Heart left ventricle (tissue), 16 donors: ENCODE data around the gene FAM171A2. TPM values are rescaled to one million over a fixed set of nuclear protein-coding genes. Genes with fewer than 3 reads are reported as not detected.

ENCODE experiments used
- ATAC-seq, 4 donors: fragments of 200-7000 bp; cut with Tn5 transposase; one replicate each; pipeline ENCODE4 v1.9.1; 2020 to 2022; ENCODE audit warnings: moderate library complexity in 4 of 4, mild to moderate bottlenecking in 3 of 4, moderate number of reproducible peaks in 1 of 4
- DNase-seq, 5 donors: peaks; one replicate each; pipeline ENCODE4 v3.0.0-alpha.2; 2020
- H3K27ac ChIP-seq, 12 donors: fragments of 200-600 bp; sonication (generic) in 4 of 12; one replicate each; pipeline versions ENCODE4 v1.5.0 to v1.8.0; 2016 to 2022; ENCODE audit warnings: mild to moderate bottlenecking in 2 of 12
- H3K27me3 ChIP-seq, 9 donors: fragments of 200-600 bp; sonication (generic) in 2 of 9; one replicate each; pipeline versions ENCODE4 v1.5.1 to v1.8.0; 2016 to 2022; ENCODE audit warnings: mild to moderate bottlenecking in 3 of 9
- H3K36me3 ChIP-seq, 9 donors: fragments of 200-600 bp; sonication (generic) in 2 of 9; one replicate each; pipeline versions ENCODE4 v1.5.0 to v1.8.0; 2018 to 2022; ENCODE audit warnings: mild to moderate bottlenecking in 2 of 9
- H3K4me1 ChIP-seq, 12 donors: fragments of 200-600 bp; sonication (generic) in 4 of 12; one replicate each; pipeline versions ENCODE4 v1.5.0 to v1.8.0; 2016 to 2022; ENCODE audit warnings: mild to moderate bottlenecking in 3 of 12
- H3K4me3 ChIP-seq, 12 donors: fragments of 200-600 bp; sonication (generic) in 4 of 12; one replicate each; pipeline versions ENCODE4 v1.5.0 to v1.8.0; 2017 to 2022; ENCODE audit warnings: mild to moderate bottlenecking in 9 of 12, moderate library complexity in 4 of 12
- H3K9me3 ChIP-seq, 12 donors: fragments of 200-600 bp; sonication (generic) in 4 of 12; one replicate each; pipeline versions ENCODE4 v1.5.0 to v1.8.0; 2016 to 2022; ENCODE audit warnings: mild to moderate bottlenecking in 1 of 12
- POLR2A ChIP-seq, 2 donors: fragments of 450-650 bp; IDR thresholded peaks; one replicate each; pipeline ENCODE4 v1.6.1; 2017; ENCODE audit warnings: antibody characterized with exemption in 2 of 2, mild to moderate bottlenecking in 2 of 2, moderate library complexity in 2 of 2
- WGBS, 4 donors: extraction: QIAGEN DNeasy Blood & Tissue Kit in 2 of 4; methylation state at CpG; one replicate each; pipeline versions ENCODE4 v1.1.5 to v1.1.7; 2013 to 2018; 5-methylcytosine and 5-hydroxymethylcytosine counted together
- intact Hi-C, 10 donors: fragments of 100-400 bp; cut with DNase I; formaldehyde crosslinking; loops; one replicate each; pipeline versions ENCODE4 v1.11.1 to v1.14.2; 2022
- polyA plus RNA-seq, 2 donors: library from polyadenylated mRNA; stranded (reverse); fragments of 200-250 nt; gene quantifications; one replicate each; pipeline ENCODE4 v1.2.3, GENCODE V29; 2013
- total RNA-seq, 9 donors: library from RNA; depleted of rRNA in 2 of 9; stranded (reverse); fragments of >200 nt in 2 of 9; fragmentation: NEBNext Ultra II Directional in 3 of 9; extraction: Animal tissue kit (Norgen Biotek cat#: 25700) in 3 of 9; gene quantifications; one replicate each; pipeline versions ENCODE4 v1.1.0 to v1.2.4, GENCODE V29; 2016 to 2023
- TF ChIP-seq, protein P1 (sequence below), 12 donors: fragments of 200-600 bp; sonication (generic) in 4 of 12; IDR thresholded peaks; one replicate each; pipeline versions ENCODE4 v1.5.0 to v1.8.0; 2018 to 2022; ENCODE audit warnings: antibody characterized with exemption in 12 of 12, mild to moderate bottlenecking in 5 of 12
- donor health status: ischemic (EF 13 %, LVEDD 7.1; RV severe dilation, severe dysfunction).
- donor health status: healthy with polysubstance abuse.
- donor health status: DM: no; HTN: yes; CAD: no.
- donor health status: DM: no; HTN: no; CAD: no.
- donor health status: ischemic (EF 25% LVEDD 6.9; RV normal size, moderate dysfunction).
- donor health status: ischemic (EF 25% LVEDD 5.7; RV mildly dilated, moderate dysfunction).
- donor health status: healthy.
- donor health status: DM: yes; HTN: yes; CAD: no.
- donor health status: ischemic (EF 35%, LVEDD 5.7; RV mildly dilated, moderate dysfunction).
- donor health status: nonischemic (EF 11% LVEDD 7.7; RV severe dilation, severe dysfunction).
- donor health status: DM: yes; HTN: yes; CAD: no.
- donor health status: PGD.
- donor health status: ischemic (EF 29% LVEDD 5.4; RV normal size, mild dysfunction).
- donor health status: nonischemic (EF 23%, LVEDD 6.1; RV moderate dilation, normal function).

Gene FAM171A2
- total and polyA plus RNA-seq, 11 donors, result 0.40 to 2.1 (median 0.77) TPM

DNA sequence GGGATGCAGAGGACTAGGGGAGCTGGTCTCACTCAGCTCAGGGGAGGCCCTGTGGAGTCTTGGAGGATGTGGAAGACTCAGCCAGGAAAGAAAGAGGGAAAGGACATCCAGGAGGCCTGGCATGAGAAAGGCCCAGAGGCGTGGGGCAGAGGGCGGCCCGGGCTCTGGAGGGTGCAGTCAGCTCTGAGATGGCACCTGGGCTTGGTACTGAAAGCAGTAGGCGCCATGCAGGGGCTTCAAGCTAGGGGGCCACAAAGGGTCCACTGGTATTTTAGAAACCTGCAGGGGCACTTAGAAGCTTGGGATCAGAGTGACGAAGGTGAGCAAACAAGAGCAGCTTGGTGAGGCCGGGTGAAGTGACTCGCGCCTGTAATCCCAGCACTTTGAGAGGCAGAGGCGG, 5.6 kb downstream of the FAM171A2 start:
- WGBS, 4 donors, result 88 to 95% (median 93%) methylated on average over 9 of the region's 9 CpGs
- H3K27me3 ChIP-seq, result peaks cover 0 to 8% (median 0%) of the 10 kb centered on the region in 9 donors
- no peak for ATAC-seq
- H3K27ac ChIP-seq, result no peak overlapping the region
- no peak overlapping the region for H3K4me3 ChIP-seq
- no peaks in the 10 kb centered on the region for H3K9me3 ChIP-seq
- H3K4me1 ChIP-seq, result peaks cover 0 to 20% (median 11%) of the 10 kb centered on the region in 12 donors
- no peak for DNase-seq
- intact Hi-C loops, result no loop called here
- peaks cover 0 to 2% (median 0%) of the 10 kb centered on the region in 9 donors for H3K36me3 ChIP-seq
- TF ChIP-seq, protein P1, sequence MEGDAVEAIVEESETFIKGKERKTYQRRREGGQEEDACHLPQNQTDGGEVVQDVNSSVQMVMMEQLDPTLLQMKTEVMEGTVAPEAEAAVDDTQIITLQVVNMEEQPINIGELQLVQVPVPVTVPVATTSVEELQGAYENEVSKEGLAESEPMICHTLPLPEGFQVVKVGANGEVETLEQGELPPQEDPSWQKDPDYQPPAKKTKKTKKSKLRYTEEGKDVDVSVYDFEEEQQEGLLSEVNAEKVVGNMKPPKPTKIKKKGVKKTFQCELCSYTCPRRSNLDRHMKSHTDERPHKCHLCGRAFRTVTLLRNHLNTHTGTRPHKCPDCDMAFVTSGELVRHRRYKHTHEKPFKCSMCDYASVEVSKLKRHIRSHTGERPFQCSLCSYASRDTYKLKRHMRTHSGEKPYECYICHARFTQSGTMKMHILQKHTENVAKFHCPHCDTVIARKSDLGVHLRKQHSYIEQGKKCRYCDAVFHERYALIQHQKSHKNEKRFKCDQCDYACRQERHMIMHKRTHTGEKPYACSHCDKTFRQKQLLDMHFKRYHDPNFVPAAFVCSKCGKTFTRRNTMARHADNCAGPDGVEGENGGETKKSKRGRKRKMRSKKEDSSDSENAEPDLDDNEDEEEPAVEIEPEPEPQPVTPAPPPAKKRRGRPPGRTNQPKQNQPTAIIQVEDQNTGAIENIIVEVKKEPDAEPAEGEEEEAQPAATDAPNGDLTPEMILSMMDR (IDR thresholded peaks at IDR 0.05), result no peak
- TF ChIP-seq POLR2A (IDR thresholded peaks at IDR 0.05), result no peak

DNA sequence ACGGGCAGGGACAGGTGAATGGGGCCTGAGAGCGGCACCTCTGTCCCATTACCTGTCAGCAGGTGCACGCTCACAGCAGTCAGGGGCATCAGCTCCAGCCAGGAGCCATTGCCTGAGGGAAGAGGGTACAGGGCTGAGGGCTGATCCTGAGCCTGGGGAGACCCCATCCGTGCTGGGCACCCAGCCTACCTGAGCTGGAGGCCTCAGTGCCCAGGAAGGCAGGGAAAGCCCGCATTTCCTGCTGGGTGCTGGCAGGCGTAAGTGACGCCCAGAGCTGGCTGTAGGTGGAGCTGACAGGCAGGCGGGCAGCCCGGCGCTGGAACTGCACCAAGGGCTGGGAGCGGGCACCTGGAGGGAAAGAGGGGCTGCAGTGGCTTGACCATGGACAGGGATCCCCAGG, 7.4 kb downstream of the FAM171A2 start:
- H3K27me3 ChIP-seq, result no peaks in the 10 kb centered on the region
- intact Hi-C loops, result no loop called here
- 92 to 96% (median 93%) methylated on average over 9 to 11 of the region's 11 CpGs for WGBS, 4 donors
- H3K27ac ChIP-seq, result no peak overlapping the region
- peaks cover 0 to 20% (median 17%) of the 10 kb centered on the region in 9 donors for H3K36me3 ChIP-seq
- ATAC-seq, result no peak
- H3K4me3 ChIP-seq, result no peak overlapping the region
- H3K9me3 ChIP-seq, result no peaks in the 10 kb centered on the region
- DNase-seq, result no peak
- peaks cover 0 to 6% (median 0%) of the 10 kb centered on the region in 12 donors for H3K4me1 ChIP-seq
- TF ChIP-seq, protein P1 (IDR thresholded peaks at IDR 0.05), result no peak
- TF ChIP-seq POLR2A (IDR thresholded peaks at IDR 0.05), result no peak

DNA sequence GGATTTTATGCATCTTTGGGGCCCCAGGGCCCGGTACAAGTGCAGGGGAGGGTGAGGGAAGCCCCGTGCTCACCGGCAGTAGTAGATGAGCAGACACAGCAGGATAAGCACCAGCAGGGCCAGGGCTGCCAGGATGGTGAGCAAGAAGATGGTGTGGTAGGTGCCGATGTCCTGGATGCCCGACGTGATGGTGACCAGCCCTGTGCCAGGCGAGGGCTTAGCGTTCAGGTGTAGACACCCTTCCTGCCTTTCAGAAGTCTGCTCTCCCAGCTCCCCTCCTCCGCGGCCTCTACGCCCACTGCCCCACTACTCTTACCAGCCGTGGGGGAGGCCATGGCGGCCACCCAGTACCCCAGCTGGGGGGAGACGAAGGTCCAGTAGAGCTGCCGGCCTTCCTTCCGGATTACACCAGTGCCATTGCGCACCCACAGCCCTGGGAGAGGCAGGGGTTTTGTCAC, 8.0 kb downstream of the FAM171A2 start:
- Histone ChIP-seq H3K27me3 (no peaks in the 10 kb centered on the region), H3K4me3 (no peak overlapping the region), H3K27ac (no peak overlapping the region), H3K9me3 (no peaks in the 10 kb centered on the region), H3K4me1 (peaks cover 0 to 5% (median 0%) of the 10 kb centered on the region in 12 donors), H3K36me3 (peaks cover 0 to 25% (median 22%) of the 10 kb centered on the region in 9 donors)
- TF ChIP-seq, protein P1 (IDR thresholded peaks at IDR 0.05), result no peak
- TF ChIP-seq POLR2A (IDR thresholded peaks at IDR 0.05), result no peak
- 85 to 89% (median 85%) methylated on average over 15 to 17 of the region's 17 CpGs for WGBS, 4 donors
- DNase-seq (no peak), ATAC-seq (no peak)
- intact Hi-C loops, result no loop called here

DNA sequence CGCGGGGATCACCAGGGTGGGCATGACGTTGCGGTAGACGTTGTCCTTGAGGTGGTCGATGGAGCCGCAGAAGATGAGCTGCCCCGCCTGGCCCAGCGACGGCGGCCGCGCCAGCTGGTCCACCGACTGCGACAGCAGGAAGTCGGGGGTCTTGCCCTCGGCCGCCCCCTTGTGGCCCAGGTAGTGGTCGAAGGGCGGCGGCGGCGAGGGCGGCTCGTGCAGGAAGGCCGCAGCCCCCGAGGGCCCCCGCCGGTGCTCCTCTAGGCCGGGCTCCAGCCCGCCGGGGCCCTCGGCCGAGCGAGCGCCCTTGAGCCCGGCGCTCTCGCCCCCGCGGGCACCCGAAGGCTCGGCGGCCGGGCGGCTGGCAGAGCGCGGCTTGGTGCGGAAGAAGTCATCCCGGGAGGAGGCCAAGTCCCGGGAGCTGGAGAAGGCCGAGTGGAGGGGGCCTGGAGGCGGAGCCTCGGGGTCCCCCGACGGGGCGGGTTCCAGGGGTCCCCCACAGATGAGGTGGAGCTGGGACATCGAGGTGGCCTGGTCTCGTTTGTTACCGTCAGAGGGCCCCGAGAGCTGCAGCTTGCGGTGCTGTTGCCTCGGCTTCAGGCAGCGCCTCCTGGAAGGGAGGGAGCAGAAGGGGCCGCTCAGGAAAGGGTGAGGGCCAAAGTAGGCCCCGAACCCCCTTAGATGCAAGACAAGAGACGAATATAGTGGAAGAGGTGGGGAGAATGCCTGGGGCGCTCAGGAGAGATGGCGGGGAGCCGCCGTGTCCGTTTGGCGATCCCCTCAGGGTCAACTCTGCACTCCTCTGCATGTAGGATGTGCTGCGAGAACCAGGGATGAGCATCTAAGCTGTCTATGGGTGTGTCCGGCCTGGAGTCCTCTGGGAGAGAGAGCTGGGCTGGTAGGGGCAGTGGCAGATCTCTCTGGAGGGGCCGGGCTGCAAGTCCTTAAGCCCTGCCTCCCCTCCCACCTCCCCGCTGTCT, 8.8 kb downstream of the FAM171A2 start:
- peak overlapping the region in 8 of 12 donors; percentile 22 to 58 (median 44) for H3K4me3 ChIP-seq

More for the DNA sequence above, 8.8 kb downstream of the FAM171A2 start:
- TF ChIP-seq, protein P1 (IDR thresholded peaks at IDR 0.05), result peak in 10 of 12 donors; percentile 16 to 59 (median 36)
- no peak for TF ChIP-seq POLR2A (IDR thresholded peaks at IDR 0.05)
- Histone ChIP-seq H3K4me1 (peaks cover 0 to 5% (median 0%) of the 10 kb centered on the region in 12 donors), H3K27ac (no peak overlapping the region), H3K36me3 (peaks cover 0 to 32% (median 27%) of the 10 kb centered on the region in 9 donors), H3K27me3 (no peaks in the 10 kb centered on the region), H3K9me3 (no peaks in the 10 kb centered on the region)
- intact Hi-C loops, result no loop called here
- WGBS, 4 donors, result 51 to 83% (median 57%) methylated on average over 38 to 77 of the region's 77 CpGs
- DNase-seq (peak in 3 of 5 donors; percentile 53 to 80 (median 64)), ATAC-seq (peak in 1 of 4 donors; percentile 18)
